ENCODE measurements around the gene DES.
A peak's percentile ranks its signal among the peaks of the same experiment; 100 is the strongest.

Gene DES

GRCh38 chr2:219422952-219423534 is 4.9 kb downstream of the DES start:
- DNase-seq = no peak

GRCh38 chr2:219423652-219424377 is 5.6 kb downstream of the DES start:
- no peak for DNase-seq

DNA sequence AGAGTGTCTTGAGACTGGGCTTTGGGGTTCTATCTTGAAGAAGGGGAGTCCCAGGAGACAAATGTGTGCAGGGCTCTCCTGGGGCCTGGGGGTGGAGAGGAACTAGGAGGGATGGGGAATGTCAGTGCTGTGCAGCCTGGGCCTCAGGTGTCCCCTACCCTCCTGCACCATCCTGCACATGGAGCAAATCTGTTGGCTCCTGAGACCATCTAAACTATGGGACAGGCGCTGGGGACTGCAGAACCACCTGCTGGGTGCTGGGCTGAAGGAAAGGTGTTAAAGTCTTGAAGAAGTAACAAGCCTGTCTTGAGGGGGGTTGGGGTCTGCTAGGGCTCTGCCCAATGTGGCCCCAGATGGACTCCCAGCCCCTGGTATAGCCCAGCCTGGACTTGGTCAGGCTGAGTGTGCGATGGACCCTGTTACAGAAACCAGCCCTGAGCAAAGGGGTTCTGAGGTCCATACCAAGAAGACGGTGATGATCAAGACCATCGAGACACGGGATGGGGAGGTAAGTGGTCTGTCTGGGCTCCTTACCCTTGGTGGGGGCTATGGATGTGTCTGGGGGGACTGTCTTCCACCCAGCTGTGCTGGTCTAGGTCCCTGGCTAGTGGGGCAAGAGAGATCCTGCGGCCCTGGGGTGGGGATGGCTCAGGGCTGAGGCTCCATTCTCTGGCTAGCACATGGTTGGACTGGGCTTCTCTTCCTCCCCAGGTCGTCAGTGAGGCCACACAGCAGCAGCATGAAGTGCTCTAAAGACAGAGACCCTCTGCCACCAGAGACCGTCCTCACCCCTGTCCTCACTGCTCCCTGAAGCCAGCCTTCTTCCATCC is 7.3 kb downstream of the DES start:
- DNase-seq = no peak

GRCh38 chr2:219426068-219426443 is 7.9 kb downstream of the DES start:
- DNase-seq = no peak

- no peak for DNase-seq
These were observed 8.5 kb downstream of the DES start for GRCh38 chr2:219426534-219427136.

DNA sequence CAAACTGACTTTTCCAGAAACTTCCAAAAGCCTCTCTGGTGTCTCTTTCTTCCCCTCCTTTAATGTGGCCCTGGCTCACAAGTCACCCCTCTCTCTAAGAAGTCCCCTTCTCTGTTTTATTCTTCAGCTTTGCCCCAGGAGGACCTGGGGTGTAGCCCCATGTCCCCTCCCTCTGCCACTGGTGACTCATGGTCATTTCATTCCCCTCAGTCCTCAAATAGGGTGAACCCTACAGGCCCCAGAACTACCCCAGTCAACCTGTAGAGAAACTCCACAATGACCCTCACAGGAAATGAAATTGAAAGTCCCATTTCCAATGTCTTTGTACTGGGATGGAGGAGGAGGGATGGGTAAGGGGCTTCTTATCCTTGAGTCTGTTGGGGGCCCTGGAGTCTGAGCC is 10.3 kb downstream of the DES start:
- no peak for DNase-seq

DNA sequence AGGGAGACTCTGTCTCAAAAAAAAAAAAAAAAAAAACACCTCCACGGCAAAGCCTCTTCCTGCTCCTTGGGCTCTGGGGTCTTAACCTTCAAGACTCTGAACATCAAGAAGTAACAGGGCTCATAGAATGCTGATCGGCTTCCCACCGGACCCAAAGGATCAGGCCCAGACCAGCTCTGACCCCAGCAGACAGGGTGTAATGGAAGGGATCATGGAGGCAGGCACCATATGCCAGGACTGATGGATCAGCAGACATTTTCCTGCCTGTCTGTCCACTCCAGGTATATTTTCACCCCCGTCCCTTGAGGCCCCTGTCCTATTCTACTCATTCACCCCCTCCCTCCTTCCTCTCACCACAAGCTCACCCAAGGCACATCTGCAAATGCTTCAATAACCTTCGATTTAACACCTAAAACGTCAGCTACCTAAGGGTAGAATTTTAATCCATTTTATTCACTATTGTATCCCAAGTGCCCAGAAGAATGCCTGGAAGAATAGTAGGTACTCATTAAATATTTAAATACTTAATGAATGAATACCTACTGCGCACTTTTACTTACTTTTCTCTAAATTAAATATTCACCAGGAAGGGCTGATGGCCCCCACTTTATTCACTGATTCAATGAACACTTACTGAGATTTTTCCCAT is 11.9 kb downstream of the DES start:
- DNase-seq = no peak

DNA sequence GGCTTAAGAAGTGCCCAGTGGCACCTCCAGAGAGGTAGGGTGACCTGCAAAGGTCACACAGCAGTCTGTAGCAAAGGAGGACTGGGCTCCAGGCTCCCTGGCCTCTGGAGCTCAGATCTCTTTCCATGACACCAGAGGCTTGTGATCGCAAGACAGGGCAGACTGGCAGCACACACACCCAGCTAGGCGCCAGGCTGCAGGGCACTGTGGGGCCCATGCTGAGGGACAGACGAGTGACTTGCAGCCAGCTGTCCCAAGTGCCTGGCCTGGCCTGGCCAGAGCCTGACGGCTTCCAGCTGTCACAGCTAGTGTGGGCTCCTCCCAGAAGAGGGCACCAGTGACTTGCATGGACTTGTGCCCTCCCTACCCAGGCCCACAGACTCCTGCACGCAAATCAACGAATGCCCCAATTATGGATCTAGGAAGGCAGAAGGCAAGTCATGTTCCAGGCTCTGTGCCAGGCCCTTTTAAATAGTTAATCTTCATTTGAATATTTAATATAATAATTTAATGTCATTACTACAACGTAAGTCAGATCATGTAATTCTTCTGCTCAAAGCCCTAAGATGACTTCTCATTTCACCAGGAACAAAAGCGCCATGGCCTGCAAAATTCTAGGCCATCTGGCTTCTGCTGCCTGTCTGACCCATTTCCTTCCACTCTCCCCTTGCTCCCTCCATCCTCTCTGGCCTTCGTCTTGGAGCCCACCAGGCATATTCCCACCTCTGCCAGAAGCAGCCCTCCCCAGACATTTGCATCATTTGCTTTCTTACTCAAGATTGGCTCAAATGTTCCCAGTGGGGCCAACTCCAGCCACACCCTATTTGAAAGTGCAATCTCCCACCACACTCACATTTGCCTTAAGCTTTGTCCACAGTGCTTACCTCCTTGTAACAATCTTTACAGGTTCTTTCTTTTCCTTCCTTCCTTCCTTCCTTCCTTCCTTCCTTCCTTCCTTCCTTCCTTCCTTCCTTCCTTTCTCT is 12.7 kb downstream of the DES start:
- DNase-seq = no peak

- DNase-seq = peak in 1 of 2 donors; percentile 40
These were observed 15.7 kb downstream of the DES start for GRCh38 chr2:219433666-219434467.

DNA sequence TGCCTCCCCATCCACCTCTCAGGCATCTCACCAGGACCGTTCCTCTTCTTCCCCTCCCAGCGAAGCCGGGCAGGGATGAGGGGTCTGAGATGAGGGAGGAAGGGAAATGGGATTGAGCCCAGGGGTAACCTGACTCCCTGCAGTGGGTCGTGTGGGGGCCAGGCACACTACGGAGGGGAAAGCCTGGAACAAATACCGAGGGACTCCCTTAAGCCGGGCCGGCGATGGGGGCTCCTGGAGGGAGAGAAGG is 16.2 kb downstream of the DES start:
- no peak for DNase-seq

GRCh38 chr2:219434718-219435525 is 16.7 kb downstream of the DES start, which contains the start of gene SPEG:
Gene SPEG (plus strand): TSS chr2:219434843. CDS start chr2:219434978, 135 bp downstream.
- DNase-seq = no peak

GRCh38 chr2:219435701-219436100 is 17.5 kb downstream of the DES start:
- no peak for DNase-seq

- DNase-seq = no peak
These were observed 18.3 kb downstream of the DES start for GRCh38 chr2:219436491-219436890.

DNA sequence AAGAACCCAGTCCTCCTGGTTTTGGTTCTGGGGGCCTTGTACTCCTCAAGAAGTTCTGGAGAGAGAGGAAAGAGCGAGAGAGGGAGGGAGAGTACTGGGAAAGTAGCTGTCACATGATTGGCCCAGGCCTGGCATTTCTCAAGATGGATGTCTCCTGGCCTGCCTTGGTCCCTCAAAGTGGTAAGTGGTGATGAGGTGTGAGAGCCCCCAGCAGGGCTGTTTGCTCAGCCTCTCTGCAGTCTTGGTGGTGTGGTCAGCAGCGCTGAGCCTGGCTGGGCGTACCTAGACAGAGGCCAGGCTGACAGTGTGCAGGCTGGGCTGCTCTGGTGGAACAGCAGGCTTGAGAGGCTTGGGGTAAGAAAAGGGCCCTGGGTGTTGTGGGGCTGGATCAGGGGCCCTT is 19.0 kb downstream of the DES start:
- no peak for DNase-seq

DNA sequence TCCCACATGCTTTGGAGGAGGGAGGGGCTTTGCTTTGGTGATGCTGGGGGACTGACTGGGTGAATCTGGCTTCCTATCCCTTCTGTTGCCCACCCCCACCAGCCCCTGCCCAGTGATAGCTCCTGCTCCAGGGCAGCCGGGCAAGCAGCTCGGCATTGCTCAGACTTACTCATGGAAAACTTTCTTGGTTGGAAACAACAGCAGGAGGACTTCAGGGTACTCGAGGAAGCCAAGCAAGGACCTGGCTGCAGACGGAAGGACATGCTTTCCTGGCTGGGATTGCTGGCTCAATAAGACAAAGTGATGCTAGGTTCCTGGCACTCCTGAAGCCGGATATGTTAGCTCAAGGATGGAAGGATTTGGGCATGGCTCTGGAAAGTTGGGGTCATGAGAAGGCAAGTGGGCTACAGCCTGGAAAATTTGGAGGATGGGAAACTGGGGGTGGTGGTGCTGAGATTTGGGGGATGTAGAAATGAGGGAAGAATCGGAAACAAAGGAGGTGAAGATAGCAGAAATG is 19.6 kb downstream of the DES start:
- DNase-seq = no peak

DNA sequence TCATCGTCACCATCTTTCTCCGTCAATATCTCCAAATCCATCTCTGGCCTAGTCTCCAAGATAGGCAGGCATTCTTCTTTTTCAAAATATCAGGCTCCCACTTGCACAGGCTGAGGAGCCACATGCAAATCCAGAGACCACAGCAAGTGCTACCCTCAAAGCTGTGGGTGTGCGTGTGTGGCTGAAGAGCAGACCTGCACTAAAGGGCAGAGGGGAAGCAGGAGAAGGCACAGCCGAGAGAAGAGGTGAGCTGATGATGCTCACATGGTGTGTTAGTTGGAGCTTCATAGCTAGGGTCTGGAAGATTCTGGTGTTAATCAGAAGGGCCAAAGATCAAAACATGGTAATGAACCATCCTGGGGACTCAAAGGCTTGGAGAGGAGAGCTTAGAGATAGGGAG is 20.3 kb downstream of the DES start:
- DNase-seq = no peak

GRCh38 chr2:219439506-219439905 is 21.3 kb downstream of the DES start:
- no peak for DNase-seq

DNA sequence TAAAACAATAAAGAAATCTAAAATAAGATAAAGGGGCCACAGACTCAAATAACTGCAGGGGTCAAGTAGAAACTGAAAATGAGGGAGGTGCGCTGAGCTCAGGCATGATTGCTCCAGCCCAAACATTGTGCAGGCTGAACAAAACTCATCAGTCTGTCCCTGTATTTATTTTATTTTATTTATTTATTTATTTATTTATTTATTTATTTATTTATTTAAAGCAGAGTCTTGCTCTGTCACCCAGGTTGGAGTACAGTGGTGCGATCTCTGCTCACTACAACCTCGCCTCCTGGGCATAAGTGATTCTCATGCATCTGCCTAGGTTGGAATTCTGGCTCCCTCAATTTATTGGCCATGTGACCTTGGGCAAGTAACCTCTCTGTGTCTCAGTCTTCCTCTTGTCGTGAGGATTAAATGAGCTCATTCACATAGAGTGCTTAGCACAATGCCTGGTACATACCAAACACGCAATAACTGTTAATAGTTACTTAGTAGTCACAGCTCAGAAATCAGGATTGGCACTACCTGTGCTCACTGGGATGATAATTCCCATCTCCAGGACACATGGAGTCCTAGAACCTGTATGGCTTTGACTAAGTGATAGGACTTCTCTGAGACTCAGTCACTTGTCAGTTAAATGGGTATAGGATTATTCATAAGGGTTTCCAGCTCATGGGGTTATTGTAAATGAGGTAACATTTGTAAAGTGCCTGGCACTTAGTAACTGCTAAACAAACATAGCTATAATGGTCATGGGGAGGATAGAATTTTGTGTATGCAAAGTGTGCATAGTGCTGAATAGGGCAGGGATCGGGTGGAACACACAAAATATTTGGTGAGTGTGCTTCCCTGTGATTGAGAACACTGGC is 22.4 kb downstream of the DES start:
- no peak for DNase-seq

Data from inflammatory macrophage treated with lipopolysaccharide for 1 hour (primary cell).